IPS DF 4.7 (cell line): ENCODE results near the gene PLCH2.

Source experiments
- DNase-seq: peaks from one replicate; pipeline ENCODE4 v3.0.0-alpha.2; 2013; ENCODE audit warnings: low spot score; ENCODE audit errors: extremely low read depth

PLCH2 gene

GRCh38 chr1:2528966-2529783, 53.1 kb downstream of the PLCH2 start:
- no peak for DNase-seq

DNA sequence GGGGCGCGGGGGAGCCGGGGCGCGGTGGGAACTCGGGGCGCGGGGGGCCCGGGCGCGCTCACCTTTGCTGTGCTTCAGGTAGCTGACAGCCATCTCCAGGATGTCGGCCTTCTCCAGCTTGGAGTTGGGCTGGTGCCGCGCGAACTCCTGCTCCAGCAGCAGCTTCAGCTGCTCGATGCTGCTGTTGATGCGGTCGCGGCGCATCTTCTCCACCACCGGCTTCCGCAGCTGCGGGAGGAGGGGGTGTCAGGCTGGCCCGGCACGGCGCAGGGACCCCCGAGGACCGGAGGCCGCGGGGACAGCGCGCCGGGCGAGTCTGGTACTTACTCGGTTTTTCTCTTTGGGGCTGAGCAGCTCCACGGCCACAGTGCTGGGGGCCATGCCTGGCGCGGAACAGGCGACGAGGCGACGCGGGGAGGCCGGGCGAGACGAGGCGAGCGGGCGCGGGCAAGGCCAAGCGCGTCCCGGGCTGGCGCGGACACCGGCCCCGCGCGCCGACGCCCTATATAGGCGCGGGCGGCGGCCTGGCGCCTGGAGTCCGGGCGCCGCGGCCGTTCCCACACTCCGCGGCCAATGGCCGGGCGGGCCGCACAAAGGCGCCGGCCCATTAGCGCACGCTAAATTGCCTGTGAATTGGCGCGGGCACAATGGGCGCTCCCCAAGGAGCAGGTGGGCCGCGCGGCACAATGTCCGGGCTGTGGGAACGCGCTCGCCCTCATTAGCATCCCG, 53.9 kb downstream of the PLCH2 start, which contains the start of gene HES5:
TSS of gene HES5 (minus strand) at position 480 of the 729 bp plus-strand sequence. CDS start at position 381, 99 bp downstream.
- no peak for DNase-seq

GRCh38 chr1:2530513-2531361, 54.6 kb downstream of the PLCH2 start:
- no peak for DNase-seq

DNA sequence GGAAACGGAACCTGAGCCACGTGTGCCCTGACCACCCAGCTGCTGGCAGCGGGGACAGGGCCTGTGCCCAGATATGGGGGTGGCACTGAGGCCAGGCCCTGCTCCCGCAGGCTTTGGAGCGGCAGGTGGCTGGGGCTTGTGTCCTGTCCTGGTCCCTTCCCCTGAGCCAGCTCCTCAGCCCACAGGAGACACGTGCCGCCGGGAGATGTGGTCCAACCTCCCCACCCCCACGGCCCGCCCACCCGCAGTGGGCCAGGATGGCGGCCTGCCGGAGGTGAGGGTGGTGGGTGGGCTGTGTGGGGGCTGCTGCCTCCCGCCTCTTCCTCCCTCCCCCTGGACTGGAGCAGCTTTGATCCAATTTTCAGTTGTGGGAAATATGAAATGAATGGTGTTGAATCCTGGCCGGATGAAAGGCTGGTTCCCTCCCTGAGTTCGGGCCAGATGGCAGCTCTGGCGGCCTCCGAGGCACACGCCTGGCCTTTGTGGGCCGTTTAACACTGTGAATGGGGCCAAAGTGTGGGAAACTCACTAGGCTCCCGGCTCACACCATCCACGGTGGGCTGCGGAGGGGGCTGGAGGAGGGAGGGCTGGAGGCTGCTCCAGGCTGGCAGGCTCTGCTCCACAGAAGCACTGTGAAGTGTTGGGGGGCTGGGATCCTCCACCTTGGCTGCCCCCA, 56.5 kb downstream of the PLCH2 start:
- DNase-seq: no peak

- no peak for DNase-seq
These were observed 57.3 kb downstream of the PLCH2 start for GRCh38 chr1:2533365-2533764.

- DNase-seq: no peak
These were observed 58.2 kb downstream of the PLCH2 start for GRCh38 chr1:2534315-2534686.

GRCh38 chr1:2534687-2535441, 58.8 kb downstream of the PLCH2 start:
- DNase-seq: no peak

DNA sequence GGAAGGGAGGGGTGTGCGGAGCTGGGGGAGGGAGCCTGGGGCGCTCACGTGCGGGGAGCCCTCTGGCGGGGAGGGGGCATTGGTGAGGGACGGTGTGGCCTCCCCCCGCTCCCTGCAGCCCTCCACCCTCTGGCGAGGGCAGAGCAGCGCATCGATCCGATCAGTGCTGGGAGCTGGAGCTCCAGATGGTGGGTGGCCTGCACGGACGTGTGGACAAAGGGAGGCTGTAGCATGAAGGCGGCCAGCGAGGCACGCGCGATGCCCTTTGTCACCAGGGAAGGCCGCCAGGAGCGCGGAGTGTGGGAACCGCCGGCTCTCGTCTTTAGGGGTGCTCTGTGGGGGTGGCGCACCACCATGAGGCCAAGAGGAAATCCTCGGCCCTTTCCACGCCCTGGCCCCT, 59.4 kb downstream of the PLCH2 start:
- no peak for DNase-seq

GRCh38 chr1:2535981-2536380, 59.9 kb downstream of the PLCH2 start:
- DNase-seq: no peak

- no peak for DNase-seq
These were observed 61.7 kb downstream of the PLCH2 start for GRCh38 chr1:2537784-2538115.

DNA sequence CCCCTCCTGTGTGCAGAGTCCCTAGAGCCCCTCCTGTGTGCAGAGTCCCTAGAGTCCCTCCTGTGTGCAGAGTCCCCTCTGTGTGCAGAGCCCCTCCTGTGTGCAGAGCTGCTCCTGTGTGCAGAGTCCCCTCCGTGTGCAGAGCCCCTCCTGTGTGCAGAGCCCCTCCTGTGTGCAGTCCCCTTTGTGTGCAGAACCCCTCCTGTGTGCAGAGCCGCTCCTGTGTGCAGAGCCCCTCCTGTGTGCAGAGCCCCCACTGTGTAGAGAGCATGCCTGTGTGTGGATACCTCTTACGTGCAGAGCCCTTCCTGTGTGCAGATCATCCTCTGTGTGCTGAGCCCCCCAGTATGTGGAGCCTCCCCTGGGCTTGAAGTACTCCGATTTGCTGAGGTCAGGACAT, 62.3 kb downstream of the PLCH2 start:
- no peak for DNase-seq

DNA sequence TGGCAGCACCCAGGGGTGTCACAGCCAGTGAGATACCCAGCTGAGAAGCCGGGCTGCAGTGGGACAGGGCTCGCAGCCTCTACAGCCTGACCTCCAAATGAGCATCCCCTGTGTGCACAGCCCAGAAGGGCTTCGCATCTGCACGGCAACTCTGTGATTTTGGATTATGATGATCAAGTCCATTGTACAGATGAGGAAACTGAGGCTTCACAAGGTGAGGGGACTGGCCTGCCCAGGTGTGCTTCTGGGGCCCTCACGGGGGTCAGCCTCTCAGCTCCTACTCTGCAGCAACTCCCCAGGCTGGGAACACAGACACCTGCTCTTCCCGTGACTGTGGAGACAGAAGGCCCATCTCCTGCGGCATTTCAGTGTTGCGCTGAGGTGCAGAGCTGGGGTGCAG, 62.8 kb downstream of the PLCH2 start:
- no peak for DNase-seq

DNA sequence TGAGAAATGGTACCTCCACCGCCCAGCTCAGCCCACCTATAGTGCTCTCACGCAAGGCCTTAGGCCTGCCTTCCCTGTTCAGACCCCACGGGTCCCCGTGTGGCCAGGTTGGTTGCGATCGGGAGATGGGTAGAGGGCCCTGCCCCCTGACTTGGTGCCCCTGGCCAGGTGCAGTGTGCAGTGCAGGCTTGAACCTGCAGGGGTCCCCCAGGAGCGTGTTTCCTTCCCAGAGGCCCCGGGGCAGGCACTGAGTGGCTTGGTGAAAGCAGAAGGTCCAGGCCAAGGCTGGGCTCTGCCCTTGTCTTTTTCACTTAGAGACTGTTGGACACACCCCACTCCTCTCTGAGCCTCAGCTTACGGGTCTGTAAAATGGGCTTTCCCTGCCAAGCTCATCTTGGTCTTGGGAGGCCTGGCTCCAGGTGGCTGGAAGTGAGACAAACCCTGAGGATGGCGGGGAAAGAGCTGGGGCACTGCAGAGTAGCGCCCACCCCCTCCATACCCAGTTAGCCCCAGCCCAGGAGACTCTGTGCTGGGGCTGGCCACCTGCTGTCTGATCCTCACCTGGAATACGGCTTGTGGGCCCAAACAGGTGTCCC, 63.3 kb downstream of the PLCH2 start:
- DNase-seq: no peak

- DNase-seq: no peak
These were observed 64.9 kb downstream of the PLCH2 start for GRCh38 chr1:2540816-2541492.

- DNase-seq: no peak
These were observed 65.6 kb downstream of the PLCH2 start for GRCh38 chr1:2541619-2542245.

- DNase-seq: no peak
These were observed 66.3 kb downstream of the PLCH2 start for GRCh38 chr1:2542246-2542915.

DNA sequence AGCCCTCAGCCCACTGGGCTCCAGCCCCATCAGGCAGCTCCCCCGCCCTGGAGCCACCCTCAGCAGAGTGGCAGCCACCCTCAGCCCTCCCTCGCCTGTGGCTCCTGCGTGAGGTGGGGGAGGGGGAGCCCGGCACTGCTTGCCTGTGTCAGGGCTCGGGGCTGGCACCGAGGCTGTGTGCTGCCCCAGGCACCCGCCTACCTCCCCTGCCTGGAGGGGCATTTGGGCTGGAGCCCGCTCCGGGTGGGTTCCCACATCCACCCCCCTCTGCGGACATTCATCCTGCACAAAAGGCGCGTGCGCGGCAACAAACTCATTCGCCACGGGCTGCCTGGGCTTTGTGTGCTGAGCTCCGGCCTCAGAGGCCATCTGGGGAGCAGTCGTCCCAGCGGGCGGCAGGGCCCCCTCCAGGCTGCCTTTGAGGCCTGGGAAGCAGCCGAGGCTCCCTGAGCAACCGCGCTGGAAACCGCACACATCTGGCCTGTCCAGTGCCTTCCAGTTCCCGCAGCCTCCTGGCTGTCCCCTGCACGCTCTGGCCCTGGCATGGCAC, 67.5 kb downstream of the PLCH2 start:
- no peak for DNase-seq

GRCh38 chr1:2544093-2544874, 68.2 kb downstream of the PLCH2 start:
- DNase-seq: no peak
